Panc1 (cell line): ENCODE measurements around the gene DDX17. TPM values are rescaled to one million over a fixed set of nuclear protein-coding genes. Genes with fewer than 3 reads are reported as not detected.

Experiments
- ATAC-seq: fragments of 200-7000 bp; cut with Tn5 transposase; 2 replicates; pipeline ENCODE4 v1.9.1; 2020; ENCODE audit warnings: mild to moderate bottlenecking, moderate library complexity
- BruUV-seq: library from RNA; stranded (reverse); fragments of 400-500 nt; replicated peaks from 2 replicates; lab custom pipeline; 2021; lab: Mats Ljungman, UMichigan
- CTCF ChIA-PET: fragments of 300-600 bp; sonication (Branson Sonifier 250); formaldehyde crosslinking; loops from one replicate; lab custom pipeline; 2022; ENCODE audit warnings: antibody characterized with exemption; lab: Charles Lee
- POLR2A ChIA-PET: fragments of 300-600 bp; sonication (Branson Sonifier 250); formaldehyde crosslinking; loops from one replicate; lab custom pipeline; 2022; ENCODE audit warnings: antibody characterized with exemption; lab: Charles Lee
- DNase-seq: peaks from one replicate; pipeline ENCODE4 v3.0.0-alpha.2; 2010; ENCODE audit warnings: low read depth, low spot score
- H3K27ac ChIP-seq: 2 replicates; pipeline ENCODE4 v1.5.1; 2011; ENCODE audit warnings: mild to moderate bottlenecking, low read length, inconsistent platforms
- H3K27me3 ChIP-seq: fragments of 200-500 bp; sonication (Bioruptor generic); 2 replicates; pipeline ENCODE4 v1.6.0; 2014; ENCODE audit warnings: low read length, inconsistent platforms; ENCODE audit not compliant: control insufficient read depth, insufficient read depth
- H3K36me3 ChIP-seq: fragments of 200-500 bp; sonication (Bioruptor generic); 2 replicates; pipeline ENCODE4 v1.5.1; 2014; ENCODE audit warnings: inconsistent platforms, mild to moderate bottlenecking, low read length, moderate library complexity; ENCODE audit not compliant: control insufficient read depth, insufficient read depth
- H3K4me1 ChIP-seq: 2 replicates; pipeline ENCODE4 v1.5.1; 2011; ENCODE audit warnings: inconsistent platforms, mild to moderate bottlenecking, low read length, moderate library complexity; ENCODE audit not compliant: control insufficient read depth, insufficient read depth
- H3K4me3 ChIP-seq, 2 experiments: 2 replicates each; pipeline ENCODE4 v1.5.1; 2011 to 2012; ENCODE audit warnings: low read depth in 2 of 2, low read length in 2 of 2, mild to moderate bottlenecking in 2 of 2, inconsistent platforms in 1 of 2, moderate library complexity in 1 of 2
- H3K9me3 ChIP-seq: fragments of 200-500 bp; sonication (Bioruptor generic); 2 replicates; pipeline ENCODE4 v1.5.1; 2014; ENCODE audit warnings: low read depth, mild to moderate bottlenecking, inconsistent platforms, low read length, moderate library complexity; ENCODE audit not compliant: control insufficient read depth, insufficient read depth
- POLR2AphosphoS5 ChIP-seq: IDR thresholded peaks from 2 replicates; pipeline ENCODE4 v1.6.1; 2012; ENCODE audit warnings: mild to moderate bottlenecking, low read depth, low read length, moderate library complexity
- SIN3A ChIP-seq: IDR thresholded peaks from 2 replicates; pipeline ENCODE4 v1.6.1; 2012; ENCODE audit warnings: low read depth, mild to moderate bottlenecking, low read length, moderate library complexity, borderline replicate concordance; ENCODE audit not compliant: insufficient read depth
- TCF7L2 ChIP-seq: IDR thresholded peaks from 2 replicates; pipeline ENCODE4 v1.6.1; 2011; ENCODE audit warnings: mild to moderate bottlenecking, low read depth, low read length, inconsistent platforms
- in situ Hi-C: cut with HindIII; loops from 2 replicates; pipeline ENCODE4 v1.10.0; 2016; ENCODE audit warnings: low sequenced_read_pairs, low pct_unique_long_range_greater_than_20kb
- intact Hi-C: fragments of 100-400 bp; cut with micrococcal nuclease; formaldehyde crosslinking; loops from one replicate; pipeline ENCODE4 v1.10.0; 2022; ENCODE audit not compliant: unreplicated experiment
- total RNA-seq: library from RNA; stranded (reverse); gene quantifications from one replicate; pipeline ENCODE4 v1.2.1, GENCODE V29; 2021; ENCODE audit not compliant: unreplicated experiment
- TF ChIP-seq, protein P1 (sequence below), 2 experiments: IDR thresholded peaks; 2 replicates each; pipeline ENCODE4 v1.6.1; 2011 to 2012; ENCODE audit warnings: low read depth in 2 of 2, control low read depth in 1 of 2, low read length in 1 of 2, mild to moderate bottlenecking in 1 of 2, moderate library complexity in 1 of 2; ENCODE audit not compliant: insufficient read depth in 1 of 2
- TF ChIP-seq, protein P2 (sequence below): fragments of 450-650 bp; IDR thresholded peaks from 2 replicates; pipeline ENCODE4 v1.5.1; 2017; ENCODE audit warnings: mild to moderate bottlenecking

Gene DDX17
- total RNA-seq, 1 experiment from 2014 or later = 277 TPM

DNA sequence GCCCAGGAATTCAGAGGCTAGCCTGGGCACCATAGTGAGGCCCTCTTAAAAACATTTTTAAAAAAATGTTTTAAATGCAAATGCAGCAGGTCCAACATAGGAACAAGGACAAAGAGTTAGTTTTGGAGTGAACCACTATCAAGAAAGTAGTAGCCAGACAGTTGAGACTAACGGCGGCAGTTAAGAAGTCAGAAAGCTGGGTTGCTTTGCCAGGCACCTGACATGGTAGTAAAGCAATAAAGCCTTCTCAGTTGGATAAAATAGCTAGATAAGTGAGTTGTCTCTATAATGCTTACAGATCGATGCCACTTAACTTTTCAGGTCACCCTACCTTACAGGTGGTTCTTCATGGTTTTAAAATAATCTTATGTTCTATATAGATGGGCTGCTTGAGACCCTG is 16.9 kb upstream of the DDX17 start:
- POLR2A ChIA-PET = no interaction called here

DNA sequence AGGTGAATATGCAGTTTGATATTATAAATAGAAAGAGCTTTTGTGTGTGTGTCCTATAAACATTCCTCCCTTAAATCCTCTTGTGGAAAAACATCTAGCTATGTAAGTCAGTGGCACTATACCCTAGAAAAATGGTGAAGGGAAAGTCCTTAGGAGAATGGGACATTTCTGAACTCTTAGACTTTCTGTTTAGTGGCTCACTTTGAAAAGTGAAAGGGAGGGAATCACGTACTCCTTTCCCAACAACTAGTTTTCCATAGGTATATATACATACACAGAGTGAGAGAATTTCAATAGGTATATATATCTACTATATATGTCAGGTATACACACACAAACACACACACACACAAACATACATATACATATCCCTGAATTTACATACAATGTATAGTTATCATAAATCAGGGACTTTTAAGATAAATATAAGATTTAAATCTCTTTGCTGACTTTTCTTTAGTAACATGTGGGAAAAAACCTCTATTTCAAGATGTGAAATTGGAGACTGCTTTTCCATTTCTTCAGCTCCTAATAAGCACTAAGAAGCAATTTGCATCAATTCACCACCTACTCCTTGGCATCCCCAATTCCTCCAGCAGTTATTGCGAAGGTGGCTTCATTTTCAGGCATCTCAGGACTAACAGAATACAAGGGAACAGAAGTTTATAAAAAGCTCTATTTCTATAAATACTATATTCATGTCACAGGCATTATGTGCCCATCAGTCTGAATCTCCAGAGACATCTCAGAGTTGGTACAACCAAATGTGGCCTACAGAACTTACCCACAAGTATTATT is 13.5 kb upstream of the DDX17 start:
- Histone ChIP-seq H3K27ac (no peak overlapping the region), H3K27me3 (no peaks in the 10 kb centered on the region), H3K9me3 (no peaks in the 10 kb centered on the region), H3K4me1 (no peaks in the 10 kb centered on the region), H3K36me3 (no peaks in the 10 kb centered on the region), H3K4me3 (no peak overlapping the region)
- intact Hi-C loops = no loop called here
- POLR2A ChIA-PET = no interaction called here
- BruUV-seq = no TSS peak
- DNase-seq = no peak
- CTCF ChIA-PET = interaction anchor here (0.5 kb wide), 1 partner anchor 139 kb away, joined by 3 read pairs; no protein-coding TSS in a partner anchor
- TF ChIP-seq, protein P1, sequence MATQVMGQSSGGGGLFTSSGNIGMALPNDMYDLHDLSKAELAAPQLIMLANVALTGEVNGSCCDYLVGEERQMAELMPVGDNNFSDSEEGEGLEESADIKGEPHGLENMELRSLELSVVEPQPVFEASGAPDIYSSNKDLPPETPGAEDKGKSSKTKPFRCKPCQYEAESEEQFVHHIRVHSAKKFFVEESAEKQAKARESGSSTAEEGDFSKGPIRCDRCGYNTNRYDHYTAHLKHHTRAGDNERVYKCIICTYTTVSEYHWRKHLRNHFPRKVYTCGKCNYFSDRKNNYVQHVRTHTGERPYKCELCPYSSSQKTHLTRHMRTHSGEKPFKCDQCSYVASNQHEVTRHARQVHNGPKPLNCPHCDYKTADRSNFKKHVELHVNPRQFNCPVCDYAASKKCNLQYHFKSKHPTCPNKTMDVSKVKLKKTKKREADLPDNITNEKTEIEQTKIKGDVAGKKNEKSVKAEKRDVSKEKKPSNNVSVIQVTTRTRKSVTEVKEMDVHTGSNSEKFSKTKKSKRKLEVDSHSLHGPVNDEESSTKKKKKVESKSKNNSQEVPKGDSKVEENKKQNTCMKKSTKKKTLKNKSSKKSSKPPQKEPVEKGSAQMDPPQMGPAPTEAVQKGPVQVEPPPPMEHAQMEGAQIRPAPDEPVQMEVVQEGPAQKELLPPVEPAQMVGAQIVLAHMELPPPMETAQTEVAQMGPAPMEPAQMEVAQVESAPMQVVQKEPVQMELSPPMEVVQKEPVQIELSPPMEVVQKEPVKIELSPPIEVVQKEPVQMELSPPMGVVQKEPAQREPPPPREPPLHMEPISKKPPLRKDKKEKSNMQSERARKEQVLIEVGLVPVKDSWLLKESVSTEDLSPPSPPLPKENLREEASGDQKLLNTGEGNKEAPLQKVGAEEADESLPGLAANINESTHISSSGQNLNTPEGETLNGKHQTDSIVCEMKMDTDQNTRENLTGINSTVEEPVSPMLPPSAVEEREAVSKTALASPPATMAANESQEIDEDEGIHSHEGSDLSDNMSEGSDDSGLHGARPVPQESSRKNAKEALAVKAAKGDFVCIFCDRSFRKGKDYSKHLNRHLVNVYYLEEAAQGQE (IDR thresholded peaks at IDR 0.05; ENCODE audit: insufficient read depth in 1 of 2, low read depth in 2 of 2, low read length in 1 of 2) = no peak
- TF ChIP-seq SIN3A (no peak), TCF7L2 (no peak)
- no peak for ATAC-seq
- in situ Hi-C loops = no loop called here

More for the DNA sequence above, 16.9 kb upstream of the DDX17 start:
- ATAC-seq = no peak
- no peak overlapping the region for H3K4me3 ChIP-seq
- BruUV-seq = no TSS peak
- DNase-seq = no peak
- intact Hi-C loops = no loop called here
- in situ Hi-C loops = no loop called here
- H3K9me3 ChIP-seq = no peaks in the 10 kb centered on the region
- no peak for TF ChIP-seq SIN3A
- TF ChIP-seq, protein P2, sequence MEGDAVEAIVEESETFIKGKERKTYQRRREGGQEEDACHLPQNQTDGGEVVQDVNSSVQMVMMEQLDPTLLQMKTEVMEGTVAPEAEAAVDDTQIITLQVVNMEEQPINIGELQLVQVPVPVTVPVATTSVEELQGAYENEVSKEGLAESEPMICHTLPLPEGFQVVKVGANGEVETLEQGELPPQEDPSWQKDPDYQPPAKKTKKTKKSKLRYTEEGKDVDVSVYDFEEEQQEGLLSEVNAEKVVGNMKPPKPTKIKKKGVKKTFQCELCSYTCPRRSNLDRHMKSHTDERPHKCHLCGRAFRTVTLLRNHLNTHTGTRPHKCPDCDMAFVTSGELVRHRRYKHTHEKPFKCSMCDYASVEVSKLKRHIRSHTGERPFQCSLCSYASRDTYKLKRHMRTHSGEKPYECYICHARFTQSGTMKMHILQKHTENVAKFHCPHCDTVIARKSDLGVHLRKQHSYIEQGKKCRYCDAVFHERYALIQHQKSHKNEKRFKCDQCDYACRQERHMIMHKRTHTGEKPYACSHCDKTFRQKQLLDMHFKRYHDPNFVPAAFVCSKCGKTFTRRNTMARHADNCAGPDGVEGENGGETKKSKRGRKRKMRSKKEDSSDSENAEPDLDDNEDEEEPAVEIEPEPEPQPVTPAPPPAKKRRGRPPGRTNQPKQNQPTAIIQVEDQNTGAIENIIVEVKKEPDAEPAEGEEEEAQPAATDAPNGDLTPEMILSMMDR = no peak
- no peak for TF ChIP-seq POLR2AphosphoS5
- TF ChIP-seq TCF7L2 = no peak
- TF ChIP-seq, protein P1 (IDR thresholded peaks at IDR 0.05; ENCODE audit: insufficient read depth in 1 of 2, low read depth in 2 of 2, low read length in 1 of 2) = no peak
- H3K4me1 ChIP-seq = no peaks in the 10 kb centered on the region
- no peaks in the 10 kb centered on the region for H3K27me3 ChIP-seq
- H3K36me3 ChIP-seq = no peaks in the 10 kb centered on the region
- CTCF ChIA-PET = no interaction called here
- H3K27ac ChIP-seq = no peak overlapping the region
